ENCODE results near the gene IL7R. TPM values are rescaled to one million over a fixed set of nuclear protein-coding genes. Genes with fewer than 3 reads are reported as not detected.

The IL7R gene
- total and polyA plus RNA-seq, 8 donors: 3.9 to 144 (median 9.0) TPM

DNA sequence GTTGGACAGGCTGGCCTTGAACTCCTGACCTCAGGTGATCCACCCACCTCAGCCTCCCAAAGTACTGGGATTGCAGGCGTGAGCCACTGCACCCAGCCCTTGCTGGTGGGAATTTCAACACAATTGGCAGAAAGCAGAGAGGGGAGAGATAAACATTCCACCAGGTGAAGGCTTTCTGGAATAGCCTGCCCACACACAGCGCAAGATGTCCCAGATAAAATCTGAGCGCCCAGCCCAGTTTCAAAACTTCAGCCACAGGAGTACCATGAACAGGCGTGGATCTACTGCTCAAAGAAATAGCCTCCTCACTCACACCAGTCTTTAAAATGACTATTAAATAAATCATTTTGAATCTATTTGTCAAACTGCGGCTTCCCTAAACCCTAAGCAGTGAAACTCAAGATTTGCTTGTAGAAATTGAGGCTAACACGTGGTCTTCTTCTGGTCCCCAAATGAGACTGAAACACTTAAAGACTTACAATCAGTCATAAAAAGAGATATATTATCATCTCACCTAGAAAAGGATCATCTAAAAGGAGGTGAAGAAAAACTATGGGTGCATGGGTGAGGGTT lies 47.0 kb downstream of the IL7R start:
- H3K9me3 ChIP-seq: no peaks in the 10 kb centered on the region
- H3K4me3 ChIP-seq: no peak overlapping the region
- intact Hi-C loops (cut with DNase I): no loop called here
- TF ChIP-seq, protein P1, sequence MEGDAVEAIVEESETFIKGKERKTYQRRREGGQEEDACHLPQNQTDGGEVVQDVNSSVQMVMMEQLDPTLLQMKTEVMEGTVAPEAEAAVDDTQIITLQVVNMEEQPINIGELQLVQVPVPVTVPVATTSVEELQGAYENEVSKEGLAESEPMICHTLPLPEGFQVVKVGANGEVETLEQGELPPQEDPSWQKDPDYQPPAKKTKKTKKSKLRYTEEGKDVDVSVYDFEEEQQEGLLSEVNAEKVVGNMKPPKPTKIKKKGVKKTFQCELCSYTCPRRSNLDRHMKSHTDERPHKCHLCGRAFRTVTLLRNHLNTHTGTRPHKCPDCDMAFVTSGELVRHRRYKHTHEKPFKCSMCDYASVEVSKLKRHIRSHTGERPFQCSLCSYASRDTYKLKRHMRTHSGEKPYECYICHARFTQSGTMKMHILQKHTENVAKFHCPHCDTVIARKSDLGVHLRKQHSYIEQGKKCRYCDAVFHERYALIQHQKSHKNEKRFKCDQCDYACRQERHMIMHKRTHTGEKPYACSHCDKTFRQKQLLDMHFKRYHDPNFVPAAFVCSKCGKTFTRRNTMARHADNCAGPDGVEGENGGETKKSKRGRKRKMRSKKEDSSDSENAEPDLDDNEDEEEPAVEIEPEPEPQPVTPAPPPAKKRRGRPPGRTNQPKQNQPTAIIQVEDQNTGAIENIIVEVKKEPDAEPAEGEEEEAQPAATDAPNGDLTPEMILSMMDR (IDR thresholded peaks at IDR 0.05): no peak
- H3K27me3 ChIP-seq: no peaks in the 10 kb centered on the region
- DNase-seq: no peak
- no peak for ATAC-seq
- no peaks in the 10 kb centered on the region for H3K4me1 ChIP-seq
- no peak overlapping the region for H3K27ac ChIP-seq
- no peaks in the 10 kb centered on the region for H3K36me3 ChIP-seq

DNA sequence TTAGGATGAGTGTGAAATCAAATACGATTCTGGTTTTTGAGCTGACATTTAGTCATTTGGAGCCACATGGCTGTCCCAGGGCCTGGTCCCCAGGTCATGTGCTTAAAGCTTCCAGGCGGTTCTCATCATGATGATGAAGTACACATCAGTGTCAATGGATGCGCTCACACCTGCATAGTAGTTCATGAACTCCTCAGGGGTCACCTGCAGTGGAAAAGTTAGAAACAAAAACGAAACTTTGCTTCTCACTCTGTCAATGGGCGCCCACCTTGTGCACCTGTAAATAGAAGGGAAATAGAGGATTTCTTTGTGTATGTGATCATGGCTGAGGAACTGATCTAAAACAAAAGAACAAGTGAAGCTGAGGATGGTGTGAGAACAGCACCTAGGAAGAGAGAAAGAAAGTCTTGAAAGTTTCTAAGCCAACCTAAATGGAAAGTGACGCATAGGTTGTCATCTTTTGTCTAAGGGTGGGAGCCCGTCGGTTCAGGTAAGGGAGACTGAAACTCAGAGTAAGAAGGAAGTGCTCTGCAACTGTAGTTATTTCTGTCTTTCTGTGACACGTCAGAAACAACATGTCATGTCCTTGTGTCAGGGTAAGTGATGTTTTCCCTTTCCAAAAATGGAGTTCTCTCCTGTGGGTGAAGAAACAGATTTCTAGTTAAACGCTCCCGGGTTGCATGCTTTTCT lies 47.9 kb downstream of the IL7R start:
- no peak for ATAC-seq

DNA sequence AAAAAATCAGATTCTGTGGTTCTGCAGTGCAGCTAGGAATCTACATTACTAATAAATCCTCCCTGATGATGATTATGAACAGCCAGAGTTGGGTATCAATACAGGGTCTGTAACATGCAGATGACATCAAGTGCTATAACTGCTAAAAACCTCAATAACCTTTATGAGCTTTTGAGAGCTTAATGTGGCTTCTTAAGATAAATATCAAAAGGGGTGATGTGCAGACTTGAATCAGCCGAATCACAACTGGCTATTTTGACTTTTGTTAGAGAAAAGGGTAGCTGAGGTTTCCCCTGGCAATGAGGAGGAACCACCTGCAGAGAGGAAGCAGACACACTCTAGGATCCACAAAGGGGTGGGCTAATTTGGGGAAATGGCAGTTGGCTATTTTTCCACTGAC lies 51.5 kb downstream of the IL7R start:
- ATAC-seq (no peak), DNase-seq (no peak)
- TF ChIP-seq, protein P1 (IDR thresholded peaks at IDR 0.05): no peak
- Histone ChIP-seq H3K9me3 (peaks cover 0 to 3% of the 10 kb centered on the region in 2 donors), H3K27ac (no peak overlapping the region), H3K27me3 (no peaks in the 10 kb centered on the region), H3K4me1 (no peaks in the 10 kb centered on the region), H3K36me3 (no peaks in the 10 kb centered on the region), H3K4me3 (no peak overlapping the region)
- intact Hi-C loops (cut with DNase I): no loop called here

More for the DNA sequence above, 47.9 kb downstream of the IL7R start:
- no peaks in the 10 kb centered on the region for H3K9me3 ChIP-seq
- no peaks in the 10 kb centered on the region for H3K36me3 ChIP-seq
- no peak overlapping the region for H3K27ac ChIP-seq
- intact Hi-C loops (cut with DNase I): no loop called here
- no peaks in the 10 kb centered on the region for H3K27me3 ChIP-seq
- no peak for DNase-seq
- no peaks in the 10 kb centered on the region for H3K4me1 ChIP-seq
- H3K4me3 ChIP-seq: no peak overlapping the region
- TF ChIP-seq, protein P1 (IDR thresholded peaks at IDR 0.05): no peak

DNA sequence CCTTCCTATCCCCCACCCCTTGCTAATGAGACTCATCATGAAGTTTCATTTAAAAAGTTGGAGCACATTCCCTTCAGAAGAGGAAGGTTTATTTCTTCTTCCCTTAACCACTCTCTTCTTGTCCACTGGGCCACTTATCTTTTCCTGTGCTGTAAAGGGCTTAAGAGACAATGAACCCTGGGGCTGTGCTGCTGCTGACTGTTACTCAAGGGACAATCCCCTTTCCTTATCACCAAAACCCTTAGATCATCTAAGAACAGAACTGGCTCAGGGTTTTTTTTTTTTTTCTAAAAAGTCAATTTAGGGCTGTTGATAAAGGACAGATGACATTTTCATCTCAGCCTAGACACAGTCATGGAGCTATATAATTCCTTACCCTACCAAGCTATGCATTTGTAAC lies 52.1 kb downstream of the IL7R start:
- intact Hi-C loops (cut with DNase I): no loop called here
- peaks cover 0 to 3% of the 10 kb centered on the region in 2 donors for H3K9me3 ChIP-seq
- TF ChIP-seq, protein P1 (IDR thresholded peaks at IDR 0.05): no peak

DNA sequence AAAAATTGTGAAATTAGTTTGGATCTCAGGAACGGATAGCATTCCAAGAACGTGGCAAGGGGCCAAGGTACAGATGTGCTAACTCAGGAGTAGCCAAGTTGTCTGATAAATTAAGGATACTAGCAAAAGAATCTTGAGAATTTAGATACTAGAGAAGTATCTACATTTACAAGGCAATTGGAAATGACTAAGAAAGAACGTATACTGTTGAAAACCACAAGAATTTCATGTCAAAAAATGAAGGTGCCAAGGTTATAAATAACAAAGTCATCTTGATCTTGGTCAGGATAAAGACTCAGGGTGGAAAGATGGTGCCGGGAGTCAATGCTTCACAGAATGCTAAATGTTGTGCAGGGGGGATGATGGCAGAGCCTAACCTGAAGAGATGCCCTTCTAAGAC lies 62.5 kb downstream of the IL7R start:
- DNase-seq (no peak), ATAC-seq (no peak)
- Histone ChIP-seq H3K4me1 (peaks cover under 1 to 1% of the 10 kb centered on the region in 2 donors), H3K9me3 (peaks cover 0 to 3% of the 10 kb centered on the region in 2 donors), H3K4me3 (no peak overlapping the region), H3K36me3 (no peaks in the 10 kb centered on the region), H3K27ac (no peak overlapping the region), H3K27me3 (peaks cover 0 to 2% of the 10 kb centered on the region in 2 donors)
- TF ChIP-seq, protein P1 (IDR thresholded peaks at IDR 0.05): no peak
- intact Hi-C loops (cut with DNase I): no loop called here

More for the DNA sequence above, 52.1 kb downstream of the IL7R start:
- H3K27ac ChIP-seq: no peak overlapping the region
- ATAC-seq: no peak
- H3K4me3 ChIP-seq: no peak overlapping the region
- no peaks in the 10 kb centered on the region for H3K36me3 ChIP-seq
- no peaks in the 10 kb centered on the region for H3K4me1 ChIP-seq
- DNase-seq: no peak
- no peaks in the 10 kb centered on the region for H3K27me3 ChIP-seq
